KMS-11 (cell line): Measurements from ENCODE around the gene ENTPD6.

Source experiments
- H2AFZ ChIP-seq: fragments of 200-600 bp; sonication (generic); 2 replicates; pipeline ENCODE4 v1.6.1; 2016; ENCODE audit warnings: antibody characterized with exemption, mixed run types, low read depth
- H3K27ac ChIP-seq: fragments of 200-600 bp; sonication (generic); 2 replicates; pipeline ENCODE4 v1.6.1; 2016; ENCODE audit warnings: mild to moderate bottlenecking, mixed run types
- H3K27me3 ChIP-seq: fragments of 200-600 bp; sonication (generic); 2 replicates; pipeline ENCODE4 v1.6.1; 2017; ENCODE audit warnings: mild to moderate bottlenecking, low read depth, mixed run types, moderate library complexity; ENCODE audit not compliant: insufficient read depth
- H3K36me3 ChIP-seq: fragments of 200-600 bp; sonication (generic); 2 replicates; pipeline ENCODE4 v1.6.1; 2017; ENCODE audit warnings: mild to moderate bottlenecking, mixed run types; ENCODE audit not compliant: insufficient read depth
- H3K4me1 ChIP-seq: fragments of 200-600 bp; sonication (generic); 2 replicates; pipeline ENCODE4 v1.6.1; 2016; ENCODE audit warnings: mild to moderate bottlenecking, low read depth, mixed run types; ENCODE audit not compliant: poor library complexity, severe bottlenecking
- H3K4me2 ChIP-seq: fragments of 200-600 bp; sonication (generic); 2 replicates; pipeline ENCODE4 v1.7.0; 2016; ENCODE audit warnings: mild to moderate bottlenecking, mixed run types
- H3K4me3 ChIP-seq: fragments of 200-600 bp; sonication (generic); IDR thresholded peaks from 2 replicates; pipeline ENCODE4 v1.6.1; 2017; ENCODE audit warnings: low read depth, low read length, mixed read lengths; ENCODE audit not compliant: insufficient read depth
- H3K79me2 ChIP-seq: fragments of 200-600 bp; sonication (generic); 2 replicates; pipeline ENCODE4 v1.6.1; 2016; ENCODE audit warnings: low read depth, mixed run types; ENCODE audit not compliant: insufficient read depth
- H3K9ac ChIP-seq: fragments of 200-600 bp; sonication (generic); 2 replicates; pipeline ENCODE4 v1.6.1; 2016; ENCODE audit warnings: mild to moderate bottlenecking, mixed run types
- H4K20me1 ChIP-seq: fragments of 200-600 bp; sonication (generic); 2 replicates; pipeline ENCODE4 v1.6.1; 2016; ENCODE audit warnings: mild to moderate bottlenecking, mixed run types; ENCODE audit not compliant: insufficient read depth
- TF ChIP-seq, protein P1 (sequence below): fragments of 200-600 bp; sonication (generic); conservative IDR thresholded peaks from 2 replicates; pipeline ENCODE4 v1.6.1; 2017; ENCODE audit warnings: low read depth, mild to moderate bottlenecking, antibody characterized with exemption, low read length, moderate library complexity, mixed read lengths

The ENTPD6 gene

DNA sequence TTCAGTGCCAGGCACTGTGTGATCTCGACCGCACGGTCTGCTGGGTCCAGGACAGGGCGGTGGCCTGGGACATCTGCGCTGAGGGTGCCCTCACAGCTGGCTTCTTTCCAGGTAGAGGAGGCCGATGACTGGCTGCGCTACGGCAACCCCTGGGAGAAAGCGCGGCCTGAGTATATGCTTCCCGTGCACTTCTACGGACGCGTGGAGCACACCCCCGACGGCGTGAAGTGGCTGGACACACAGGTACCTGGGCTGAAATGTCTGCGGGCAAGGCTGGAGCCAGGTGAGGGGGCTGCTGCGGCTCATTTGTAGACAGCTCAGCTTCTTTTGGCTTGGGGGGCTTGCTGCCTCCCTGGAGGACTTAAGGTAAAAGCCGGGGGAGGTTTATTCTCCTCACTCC, 79.0 kb downstream of the ENTPD6 start:
- TF ChIP-seq, protein P1, sequence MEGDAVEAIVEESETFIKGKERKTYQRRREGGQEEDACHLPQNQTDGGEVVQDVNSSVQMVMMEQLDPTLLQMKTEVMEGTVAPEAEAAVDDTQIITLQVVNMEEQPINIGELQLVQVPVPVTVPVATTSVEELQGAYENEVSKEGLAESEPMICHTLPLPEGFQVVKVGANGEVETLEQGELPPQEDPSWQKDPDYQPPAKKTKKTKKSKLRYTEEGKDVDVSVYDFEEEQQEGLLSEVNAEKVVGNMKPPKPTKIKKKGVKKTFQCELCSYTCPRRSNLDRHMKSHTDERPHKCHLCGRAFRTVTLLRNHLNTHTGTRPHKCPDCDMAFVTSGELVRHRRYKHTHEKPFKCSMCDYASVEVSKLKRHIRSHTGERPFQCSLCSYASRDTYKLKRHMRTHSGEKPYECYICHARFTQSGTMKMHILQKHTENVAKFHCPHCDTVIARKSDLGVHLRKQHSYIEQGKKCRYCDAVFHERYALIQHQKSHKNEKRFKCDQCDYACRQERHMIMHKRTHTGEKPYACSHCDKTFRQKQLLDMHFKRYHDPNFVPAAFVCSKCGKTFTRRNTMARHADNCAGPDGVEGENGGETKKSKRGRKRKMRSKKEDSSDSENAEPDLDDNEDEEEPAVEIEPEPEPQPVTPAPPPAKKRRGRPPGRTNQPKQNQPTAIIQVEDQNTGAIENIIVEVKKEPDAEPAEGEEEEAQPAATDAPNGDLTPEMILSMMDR, result no peak
- no peaks in the 10 kb centered on the region for H4K20me1 ChIP-seq
- H3K36me3 ChIP-seq, result no peaks in the 10 kb centered on the region
- H3K79me2 ChIP-seq, result no peaks in the 10 kb centered on the region
- no peak overlapping the region for H3K9ac ChIP-seq
- H3K4me1 ChIP-seq, result no peaks in the 10 kb centered on the region
- no peak overlapping the region for H2AFZ ChIP-seq
- no peak overlapping the region for H3K4me2 ChIP-seq
- no peaks in the 10 kb centered on the region for H3K27me3 ChIP-seq
- no peak overlapping the region for H3K4me3 ChIP-seq
- no peak overlapping the region for H3K27ac ChIP-seq

DNA sequence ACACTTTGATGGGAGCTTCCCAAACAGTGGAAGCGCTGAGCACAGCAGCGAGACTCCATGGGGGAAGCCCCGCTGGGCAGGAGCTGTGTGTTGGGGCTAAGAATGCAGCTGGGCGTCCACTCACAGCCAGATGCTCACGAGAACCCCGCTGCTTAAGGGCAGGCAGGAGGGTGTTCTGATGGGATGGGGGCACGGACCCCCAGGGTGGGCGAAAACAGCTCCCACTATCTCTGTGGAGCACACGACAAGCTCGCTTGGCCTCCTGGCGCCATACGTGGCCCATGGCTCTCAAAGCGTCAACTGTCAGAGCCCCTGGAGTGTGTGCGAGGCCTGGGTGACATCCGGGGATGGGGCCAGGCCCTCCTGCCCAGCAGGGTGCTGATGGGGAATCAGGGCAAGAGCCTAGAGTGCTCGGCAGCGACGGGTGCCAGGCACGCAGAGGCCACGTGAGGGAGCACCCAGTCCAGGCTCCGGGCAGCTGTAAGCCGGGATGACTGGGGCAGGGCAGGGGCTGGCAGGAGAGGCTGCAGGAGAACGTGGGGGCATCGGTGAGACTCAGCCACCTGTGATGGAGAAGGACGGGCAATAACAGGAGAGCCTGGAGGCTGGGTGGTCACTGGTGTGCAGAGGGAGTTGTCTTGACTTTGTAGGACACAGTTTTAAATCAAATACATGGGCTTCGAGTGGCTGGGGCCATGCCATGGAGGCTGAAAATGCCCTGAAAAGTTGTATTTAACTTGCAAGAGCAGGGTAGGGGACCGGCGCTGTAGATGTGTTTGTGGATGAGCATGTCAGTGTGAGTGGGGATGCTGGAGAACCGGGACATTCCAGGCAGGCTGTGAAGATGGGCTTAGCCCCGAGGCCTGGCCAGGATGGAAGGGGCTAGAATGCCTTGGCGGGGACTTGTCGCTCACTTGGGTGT, 79.6 kb downstream of the ENTPD6 start:
- Histone ChIP-seq H3K79me2 (no peaks in the 10 kb centered on the region), H3K4me2 (no peak overlapping the region), H4K20me1 (no peaks in the 10 kb centered on the region), H3K9ac (no peak overlapping the region), H3K4me1 (no peaks in the 10 kb centered on the region), H3K27ac (no peak overlapping the region), H3K4me3 (no peak overlapping the region), H3K27me3 (no peaks in the 10 kb centered on the region), H3K36me3 (no peaks in the 10 kb centered on the region), H2AFZ (no peak overlapping the region)
- TF ChIP-seq, protein P1, result no peak

DNA sequence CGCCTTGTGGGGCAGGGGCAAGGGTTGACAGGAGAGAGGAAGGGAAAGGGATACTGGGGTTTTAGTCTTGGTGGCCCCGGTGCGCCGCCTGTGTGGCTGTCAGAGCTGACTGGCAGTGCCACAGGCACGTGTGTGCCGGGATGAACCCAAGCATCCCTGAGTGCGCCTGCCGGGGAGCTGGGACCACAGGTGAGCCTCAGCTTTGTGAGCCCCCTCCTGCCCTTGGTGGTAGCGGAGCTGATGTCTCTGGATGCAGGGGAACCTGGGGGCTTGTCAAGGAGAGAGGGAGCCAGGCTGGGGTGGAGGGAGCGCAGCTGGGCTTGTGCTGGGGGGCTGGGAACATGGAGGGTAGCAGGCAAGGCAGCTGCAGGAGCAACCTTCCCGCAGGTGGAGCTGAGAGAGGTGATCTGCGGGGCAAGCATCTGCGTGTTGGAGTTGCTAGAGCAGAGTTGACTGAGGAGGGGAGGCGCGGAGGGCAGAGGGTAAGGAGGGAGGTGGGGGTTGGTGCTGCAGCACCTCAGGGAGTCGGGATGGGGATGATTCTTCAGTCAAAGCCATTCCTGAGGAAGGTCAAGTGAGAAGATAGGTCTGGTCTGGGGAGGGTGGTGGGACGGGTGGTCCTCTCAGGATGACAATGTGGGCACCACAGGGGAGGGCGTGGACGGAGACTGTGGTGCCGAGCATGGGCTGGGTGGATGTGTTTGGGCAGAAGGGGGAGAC, 80.5 kb downstream of the ENTPD6 start:
- H3K79me2 ChIP-seq, result no peaks in the 10 kb centered on the region
- H4K20me1 ChIP-seq, result no peaks in the 10 kb centered on the region
- no peak overlapping the region for H3K4me2 ChIP-seq
- H3K27me3 ChIP-seq, result no peaks in the 10 kb centered on the region
- no peak overlapping the region for H3K4me3 ChIP-seq
- H3K36me3 ChIP-seq, result no peaks in the 10 kb centered on the region; the same call in 1 of the 2 replicates
- H3K9ac ChIP-seq, result no peak overlapping the region
- no peak overlapping the region for H3K27ac ChIP-seq
- H3K4me1 ChIP-seq, result peaks cover 8% of the 10 kb centered on the region
- TF ChIP-seq, protein P1, result no peak
- H2AFZ ChIP-seq, result no peak overlapping the region
